CD14-positive monocyte (primary cell): ENCODE measurements around the gene KIF17. TPM values are rescaled to one million over a fixed set of nuclear protein-coding genes. Genes with fewer than 3 reads are reported as not detected.
A peak's percentile ranks its signal among the peaks of the same experiment; 100 is the strongest.

Experiments used
- DNase-seq, 3 donors: peaks; one replicate each; pipeline ENCODE4 v3.0.0-alpha.2; 2011 to 2022
- H2AFZ ChIP-seq: 2 replicates; pipeline ENCODE4 v1.6.0; 2012; ENCODE audit warnings: mild to moderate bottlenecking, low read depth, low read length, inconsistent platforms; ENCODE audit not compliant: insufficient read depth, poor library complexity, severe bottlenecking
- H3K27ac ChIP-seq, 2 donors: 1 replicate in 1 of 2; 2 replicates in 1 of 2; pipeline ENCODE4 v1.5.1; 2012 to 2013; ENCODE audit warnings: low read length in 2 of 2, control low read depth in 1 of 2, inconsistent platforms in 1 of 2, low read depth in 1 of 2, mild to moderate bottlenecking in 1 of 2
- H3K27me3 ChIP-seq, 2 donors: one replicate each; pipeline versions ENCODE4 v1.6.0 to v1.6.1; 2011 to 2013; ENCODE audit warnings: low read length in 2 of 2; ENCODE audit not compliant: control insufficient read depth in 2 of 2, insufficient read depth in 2 of 2
- H3K36me3 ChIP-seq, 2 donors: replicated peaks in 1 of 2; 1 replicate in 1 of 2; 2 replicates in 1 of 2; pipeline versions ENCODE4 v1.5.1 to v1.6.1; 2012 to 2013; ENCODE audit warnings: low read length in 2 of 2, control low read depth in 1 of 2, inconsistent platforms in 1 of 2, mild to moderate bottlenecking in 1 of 2; ENCODE audit not compliant: insufficient read depth in 2 of 2, control insufficient read depth in 1 of 2
- H3K4me1 ChIP-seq, 2 donors: 1 replicate in 1 of 2; 2 replicates in 1 of 2; pipeline versions ENCODE4 v1.5.1 to v1.6.1; 2012 to 2013; ENCODE audit warnings: low read length in 2 of 2, control low read depth in 1 of 2, inconsistent platforms in 1 of 2, mild to moderate bottlenecking in 1 of 2, moderate library complexity in 1 of 2; ENCODE audit not compliant: insufficient read depth in 2 of 2, control insufficient read depth in 1 of 2
- H3K4me2 ChIP-seq: replicated peaks from 2 replicates; pipeline ENCODE3; 2012; ENCODE audit warnings: low read length, moderate library complexity, mild to moderate bottlenecking; ENCODE audit not compliant: poor library complexity, severe bottlenecking; ENCODE audit errors: extremely low read depth
- H3K4me3 ChIP-seq, 3 experiments: fragments of 200-600 bp in 1 of 3; sonication (generic) in 1 of 3; replicated peaks in 1 of 3; 1 replicate in 2 of 3; 2 replicates in 1 of 3; pipeline ENCODE4 v1.5.1; 2011 to 2013; ENCODE audit warnings: low read length in 3 of 3, mild to moderate bottlenecking in 3 of 3, control low read depth in 2 of 3, low read depth in 2 of 3, inconsistent platforms in 1 of 3, moderate library complexity in 1 of 3
- H3K79me2 ChIP-seq: 2 replicates; pipeline ENCODE4 v1.6.0; 2012; ENCODE audit warnings: mild to moderate bottlenecking, control low read depth, inconsistent platforms, low read length, moderate library complexity; ENCODE audit not compliant: insufficient read depth
- H3K9ac ChIP-seq: 2 replicates; pipeline ENCODE4 v1.6.0; 2017; ENCODE audit warnings: low read length, mild to moderate bottlenecking; ENCODE audit not compliant: insufficient read depth, poor library complexity, severe bottlenecking
- H3K9me3 ChIP-seq, 2 donors: replicated peaks in 1 of 2; 1 replicate in 1 of 2; 2 replicates in 1 of 2; pipeline versions ENCODE4 v1.5.1 to v1.6.1; 2012 to 2013; ENCODE audit warnings: low read length in 2 of 2, control low read depth in 1 of 2; ENCODE audit not compliant: control insufficient read depth in 1 of 2, insufficient read depth in 1 of 2
- H4K20me1 ChIP-seq: 2 replicates; pipeline ENCODE4 v1.6.0; 2012; ENCODE audit warnings: mild to moderate bottlenecking, low read length, control low read depth, moderate library complexity; ENCODE audit not compliant: insufficient read depth
- H3K27ac Mint-ChIP-seq, 7 donors: one replicate each; pipeline ENCODE4 v1.8.0; 2020; ENCODE audit warnings: mild to moderate bottlenecking in 7 of 7, mixed read lengths in 7 of 7, moderate library complexity in 6 of 7, inconsistent platforms in 2 of 7
- H3K27me3 Mint-ChIP-seq, 3 donors: one replicate each; pipeline ENCODE4 v1.8.0; 2021 to 2022; ENCODE audit warnings: low read depth in 3 of 3, mild to moderate bottlenecking in 3 of 3, mixed read lengths in 3 of 3, moderate library complexity in 3 of 3, inconsistent platforms in 1 of 3
- H3K36me3 Mint-ChIP-seq, 2 donors: one replicate each; pipeline ENCODE4 v1.8.0; 2020; ENCODE audit warnings: mixed read lengths in 2 of 2, inconsistent platforms in 1 of 2, mild to moderate bottlenecking in 1 of 2
- H3K4me1 Mint-ChIP-seq: one replicate; pipeline ENCODE4 v1.8.0; 2020; ENCODE audit warnings: mild to moderate bottlenecking, mixed read lengths
- H3K4me3 Mint-ChIP-seq, 2 donors: one replicate each; pipeline ENCODE4 v1.8.0; 2020; ENCODE audit warnings: mild to moderate bottlenecking in 2 of 2, mixed read lengths in 2 of 2, moderate library complexity in 1 of 2
- H3K9me3 Mint-ChIP-seq, 7 donors: one replicate each; pipeline ENCODE4 v1.8.0; 2020 to 2022; ENCODE audit warnings: mixed read lengths in 7 of 7, mild to moderate bottlenecking in 6 of 7, moderate library complexity in 6 of 7, inconsistent platforms in 2 of 7
- CTCF ChIP-seq: fragments of 200-600 bp; IDR thresholded peaks from one replicate; pipeline ENCODE4 v1.8.0; 2022; ENCODE audit warnings: antibody characterized with exemption, mild to moderate bottlenecking
- WGBS: methylation state at CpG from one replicate; pipeline ENCODE4 v1.1.5; 2013; ENCODE audit warnings: missing lambda C conversion rate; ENCODE audit not compliant: insufficient coverage; 5-methylcytosine and 5-hydroxymethylcytosine counted together
- intact Hi-C, 2 donors: fragments of 100-400 bp; cut with micrococcal nuclease; formaldehyde crosslinking; loops; one replicate each; pipeline versions ENCODE4 v1.15.0 to v1.15.1; 2023
- polyA plus RNA-seq, 3 donors: library from polyadenylated mRNA; depleted of rRNA in 1 of 3; unstranded in 2 of 3; stranded (reverse) in 1 of 3; fragments of 300-500 nt in 2 of 3; fragments of >200 nt in 1 of 3; fragmentation: Illumina TruSeq in 2 of 3; gene quantifications; 1 replicate in 2 of 3; 2 replicates in 1 of 3; pipeline ENCODE4 v1.2.3, GENCODE V29; 2012 to 2021

The KIF17 gene
- polyA plus RNA-seq, 3 donors: 0.16 TPM; not detected in 2

- no peaks in the 10 kb centered on the region for H4K20me1 ChIP-seq
- H3K27ac ChIP-seq: no peak overlapping the region
- intact Hi-C loops: no loop called here
- Mint-ChIP-seq H3K9me3 (peaks cover 0 to 4% (median 1%) of the 10 kb centered on the region in 7 donors), H3K4me1 (peaks cover 14% of the 10 kb centered on the region), H3K36me3 (no peaks in the 10 kb centered on the region), H3K27me3 (peaks cover 0 to 2% (median 0%) of the 10 kb centered on the region in 3 donors), H3K27ac (peak overlapping the region in 1 of 7 donors; percentile 12), H3K4me3 (no peak overlapping the region)
- TF ChIP-seq CTCF: no peak
- H3K9me3 ChIP-seq: no peaks in the 10 kb centered on the region
- no peaks in the 10 kb centered on the region for H3K27me3 ChIP-seq
- WGBS: 88% methylated on average over 14 of the region's 16 CpGs
- no peak overlapping the region for H3K4me3 ChIP-seq
- peaks cover 6 to 7% of the 10 kb centered on the region in 2 donors for H3K4me1 ChIP-seq
- H3K79me2 ChIP-seq: peaks cover 2% of the 10 kb centered on the region
- peak overlapping the region; percentile 26 for H2AFZ ChIP-seq
- no peak for DNase-seq
- no peak overlapping the region for H3K4me2 ChIP-seq
- no peak overlapping the region for H3K9ac ChIP-seq
- H3K36me3 ChIP-seq: no peaks in the 10 kb centered on the region
These were observed 51.7 kb downstream of the KIF17 start for GRCh38 chr1:20666146-20666545.

- peaks cover 6% of the 10 kb centered on the region for H3K79me2 ChIP-seq
- H2AFZ ChIP-seq: peak overlapping the region; percentile 26
- H3K9ac ChIP-seq: no peak overlapping the region
- Mint-ChIP-seq H3K9me3 (peaks cover 0 to 4% (median 1%) of the 10 kb centered on the region in 7 donors), H3K4me1 (peaks cover 14% of the 10 kb centered on the region), H3K27ac (no peak overlapping the region), H3K36me3 (no peaks in the 10 kb centered on the region), H3K27me3 (peaks cover 0 to 2% (median 0%) of the 10 kb centered on the region in 3 donors), H3K4me3 (no peak overlapping the region)
- peaks cover 7 to 9% of the 10 kb centered on the region in 2 donors for H3K4me1 ChIP-seq
- no peak overlapping the region for H3K4me2 ChIP-seq
- DNase-seq: peak in 2 of 3 donors; percentile 8 to 23
- H4K20me1 ChIP-seq: no peaks in the 10 kb centered on the region
- no peak for TF ChIP-seq CTCF
- no peaks in the 10 kb centered on the region for H3K36me3 ChIP-seq
- H3K9me3 ChIP-seq: no peaks in the 10 kb centered on the region
- no peak overlapping the region for H3K4me3 ChIP-seq
- H3K27me3 ChIP-seq: no peaks in the 10 kb centered on the region
- intact Hi-C loops: no loop called here
- 23% methylated on average over 7 of the region's 12 CpGs for WGBS
- no peak overlapping the region for H3K27ac ChIP-seq
These were observed 52.1 kb downstream of the KIF17 start for GRCh38 chr1:20665726-20666125.
